ENCODE data around the gene STAB1. TPM values are rescaled to one million over a fixed set of nuclear protein-coding genes. Genes with fewer than 3 reads are reported as not detected.

The STAB1 gene
- total RNA-seq, 2 donors from 2014 or later = 1.7 to 4.9 TPM

- DNase-seq = no peak
- no peaks in the 10 kb centered on the region for H3K27me3 Mint-ChIP-seq
- peaks cover 26% of the 10 kb centered on the region for H3K4me1 Mint-ChIP-seq
- no peaks in the 10 kb centered on the region for H3K36me3 Mint-ChIP-seq (ENCODE audit: low read depth)
- H3K4me3 Mint-ChIP-seq = peak overlapping the region; percentile 96
- ATAC-seq = no peak
- H3K9me3 ChIP-seq (ENCODE audit: control insufficient read depth, low read length, poor library complexity, severe bottlenecking) = no peaks in the 10 kb centered on the region
- H3K27ac Mint-ChIP-seq = peak overlapping the region; percentile 100
Measured at GRCh38 chr3:52454250-52454937, 40.7 kb upstream of the STAB1 start.

GRCh38 chr3:52454938-52455282 is 40.2 kb upstream of the STAB1 start:
- ATAC-seq (peak; percentile 39), DNase-seq (no peak)
- Mint-ChIP-seq H3K4me1 (peaks cover 26% of the 10 kb centered on the region), H3K4me3 (peak overlapping the region; percentile 96), H3K27ac (peak overlapping the region; percentile 100), H3K36me3 (ENCODE audit: low read depth) (no peaks in the 10 kb centered on the region), H3K27me3 (no peaks in the 10 kb centered on the region)
- no peaks in the 10 kb centered on the region for H3K9me3 ChIP-seq (ENCODE audit: control insufficient read depth, low read length, poor library complexity, severe bottlenecking)

- ATAC-seq = peak; percentile 95
- no peaks in the 10 kb centered on the region for H3K27me3 Mint-ChIP-seq
- peak; percentile 97 to 99 (median 99) for DNase-seq
- H3K9me3 ChIP-seq (ENCODE audit: control insufficient read depth, low read length, poor library complexity, severe bottlenecking) = no peaks in the 10 kb centered on the region
- peak within 1 kb of the TSS; percentile 100 for H3K27ac Mint-ChIP-seq
- H3K4me3 Mint-ChIP-seq = peak within 1 kb of the TSS; percentile 96
- peaks cover 2% of the 10 kb centered on the region for H3K36me3 Mint-ChIP-seq (ENCODE audit: low read depth)
- peaks cover 26% of the 10 kb centered on the region for H3K4me1 Mint-ChIP-seq
Measured at GRCh38 chr3:52455283-52456168, 39.6 kb upstream of the STAB1 start, which contains the start of gene NISCH. Gene NISCH (plus strand): TSS chr3:52455604. CDS start chr3:52455642, 38 bp downstream.

- no peaks in the 10 kb centered on the region for H3K9me3 ChIP-seq (ENCODE audit: control insufficient read depth, low read length, poor library complexity, severe bottlenecking)
- no peaks in the 10 kb centered on the region for H3K27me3 Mint-ChIP-seq
- peak overlapping the region; percentile 100 for H3K27ac Mint-ChIP-seq
- no peak for ATAC-seq
- peaks cover 2% of the 10 kb centered on the region for H3K36me3 Mint-ChIP-seq (ENCODE audit: low read depth)
- peaks cover 26% of the 10 kb centered on the region for H3K4me1 Mint-ChIP-seq
- DNase-seq = no peak
- peak overlapping the region; percentile 96 for H3K4me3 Mint-ChIP-seq
Measured at GRCh38 chr3:52456169-52456799, 38.9 kb upstream of the STAB1 start.

GRCh38 chr3:52456800-52457183 is 38.3 kb upstream of the STAB1 start:
- Mint-ChIP-seq H3K36me3 (ENCODE audit: low read depth) (peaks cover 2% of the 10 kb centered on the region), H3K27me3 (no peaks in the 10 kb centered on the region), H3K4me1 (peaks cover 26% of the 10 kb centered on the region), H3K27ac (peak overlapping the region; percentile 100), H3K4me3 (peak overlapping the region; percentile 96)
- ATAC-seq (no peak), DNase-seq (no peak)
- no peaks in the 10 kb centered on the region for H3K9me3 ChIP-seq (ENCODE audit: control insufficient read depth, low read length, poor library complexity, severe bottlenecking)

GRCh38 chr3:52458031-52458760 is 36.9 kb upstream of the STAB1 start:
- no peak overlapping the region for H3K4me3 Mint-ChIP-seq
- ATAC-seq (no peak), DNase-seq (no peak)
- no peaks in the 10 kb centered on the region for H3K27me3 Mint-ChIP-seq
- H3K27ac Mint-ChIP-seq = no peak overlapping the region
- H3K36me3 Mint-ChIP-seq (ENCODE audit: low read depth) = peaks cover 2% of the 10 kb centered on the region
- peaks cover 29% of the 10 kb centered on the region for H3K4me1 Mint-ChIP-seq
- H3K9me3 ChIP-seq (ENCODE audit: control insufficient read depth, low read length, poor library complexity, severe bottlenecking) = no peaks in the 10 kb centered on the region

- ATAC-seq = no peak
- Mint-ChIP-seq H3K4me3 (no peak overlapping the region), H3K36me3 (ENCODE audit: low read depth) (peaks cover 2% of the 10 kb centered on the region), H3K27ac (peak overlapping the region; percentile 19), H3K27me3 (no peaks in the 10 kb centered on the region), H3K4me1 (peaks cover 26% of the 10 kb centered on the region)
- H3K9me3 ChIP-seq (ENCODE audit: control insufficient read depth, low read length, poor library complexity, severe bottlenecking) = no peaks in the 10 kb centered on the region
- no peak for DNase-seq
Measured at GRCh38 chr3:52458770-52459545, 36.2 kb upstream of the STAB1 start.

- ATAC-seq (no peak), DNase-seq (no peak)
- Mint-ChIP-seq H3K4me3 (no peak overlapping the region), H3K27ac (no peak overlapping the region), H3K27me3 (no peaks in the 10 kb centered on the region), H3K36me3 (ENCODE audit: low read depth) (peaks cover 2% of the 10 kb centered on the region), H3K4me1 (peaks cover 12% of the 10 kb centered on the region)
- H3K9me3 ChIP-seq (ENCODE audit: control insufficient read depth, low read length, poor library complexity, severe bottlenecking) = no peaks in the 10 kb centered on the region
Measured at GRCh38 chr3:52461874-52462273, 33.3 kb upstream of the STAB1 start.

GRCh38 chr3:52463416-52463815 is 31.7 kb upstream of the STAB1 start:
- H3K9me3 ChIP-seq (ENCODE audit: control insufficient read depth, low read length, poor library complexity, severe bottlenecking) = no peaks in the 10 kb centered on the region
- ATAC-seq (no peak), DNase-seq (no peak)
- H3K27me3 Mint-ChIP-seq = no peaks in the 10 kb centered on the region
- no peak overlapping the region for H3K27ac Mint-ChIP-seq
- H3K4me3 Mint-ChIP-seq = no peak overlapping the region
- peaks cover 6% of the 10 kb centered on the region for H3K4me1 Mint-ChIP-seq
- H3K36me3 Mint-ChIP-seq (ENCODE audit: low read depth) = peaks cover 2% of the 10 kb centered on the region

- DNase-seq = no peak
- H3K36me3 Mint-ChIP-seq (ENCODE audit: low read depth) = no peaks in the 10 kb centered on the region
- no peaks in the 10 kb centered on the region for H3K9me3 ChIP-seq (ENCODE audit: control insufficient read depth, low read length, poor library complexity, severe bottlenecking)
- no peak overlapping the region for H3K27ac Mint-ChIP-seq
- ATAC-seq = no peak
- H3K4me1 Mint-ChIP-seq = peaks cover 8% of the 10 kb centered on the region
- no peaks in the 10 kb centered on the region for H3K27me3 Mint-ChIP-seq
- H3K4me3 Mint-ChIP-seq = no peak overlapping the region
Measured at GRCh38 chr3:52468336-52468735, 26.8 kb upstream of the STAB1 start.

GRCh38 chr3:52469001-52469400 is 26.1 kb upstream of the STAB1 start:
- no peaks in the 10 kb centered on the region for H3K9me3 ChIP-seq (ENCODE audit: control insufficient read depth, low read length, poor library complexity, severe bottlenecking)
- DNase-seq (no peak), ATAC-seq (no peak)
- Mint-ChIP-seq H3K27ac (no peak overlapping the region), H3K36me3 (ENCODE audit: low read depth) (no peaks in the 10 kb centered on the region), H3K27me3 (no peaks in the 10 kb centered on the region), H3K4me1 (peaks cover 8% of the 10 kb centered on the region), H3K4me3 (no peak overlapping the region)

- H3K27ac Mint-ChIP-seq = no peak overlapping the region
- H3K36me3 Mint-ChIP-seq (ENCODE audit: low read depth) = no peaks in the 10 kb centered on the region
- ATAC-seq = no peak
- peaks cover 4% of the 10 kb centered on the region for H3K4me1 Mint-ChIP-seq
- H3K27me3 Mint-ChIP-seq = no peaks in the 10 kb centered on the region
- DNase-seq = no peak
- no peaks in the 10 kb centered on the region for H3K9me3 ChIP-seq (ENCODE audit: control insufficient read depth, low read length, poor library complexity, severe bottlenecking)
- no peak overlapping the region for H3K4me3 Mint-ChIP-seq
Measured at GRCh38 chr3:52470920-52471319, 24.2 kb upstream of the STAB1 start.
